ENCODE data around the gene TNFSF13.

TNFSF13 gene

GRCh38 chr17:7561589-7562207, 3.1 kb downstream of the TNFSF13 start, which contains the start of gene SENP3:
Gene SENP3 (plus strand): TSS chr17:7561919. CDS start chr17:7563077, 1,158 bp downstream.
- Histone ChIP-seq H3K9me3 (ENCODE audit: control insufficient read depth, insufficient read depth, low read length) (no peaks in the 10 kb centered on the region), H3K27ac (ENCODE audit: low read depth, low read length) (peak within 1 kb of the TSS; percentile 82), H3K4me3 (ENCODE audit: low read length) (peak within 1 kb of the TSS; percentile 79), H3K79me2 (ENCODE audit: control insufficient read depth, low read length) (peaks cover 48% of the 10 kb centered on the region), H3K36me3 (ENCODE audit: control insufficient read depth, low read length) (peaks cover 42% of the 10 kb centered on the region), H3K4me2 (ENCODE audit: low read length) (peak within 1 kb of the TSS; percentile 92), H3K4me1 (ENCODE audit: control insufficient read depth, low read length) (peaks cover 49% of the 10 kb centered on the region), H4K20me1 (ENCODE audit: control insufficient read depth, insufficient read depth, low read depth, low read length) (no peaks in the 10 kb centered on the region), H3K27me3 (ENCODE audit: control insufficient read depth, low read length) (peaks cover 7% of the 10 kb centered on the region), H3K9me2 (replicated peaks; ENCODE audit: control insufficient read depth, low read length) (no peaks in the 10 kb centered on the region), H3F3A (ENCODE audit: control insufficient read depth, insufficient read depth) (0 out of 2 replicates have a peak, but pooled peaks cover 3% of the 10 kb centered on the region)
- no peak for TF ChIP-seq CTCF (IDR thresholded peaks at IDR 0.05; ENCODE audit: low read depth, low read length, poor library complexity, severe bottlenecking)
- no peak for TF ChIP-seq EZH2phosphoT487 (IDR thresholded peaks at IDR 0.05; ENCODE audit: borderline replicate concordance, low read length)

- H3K9me2 ChIP-seq (replicated peaks; ENCODE audit: control insufficient read depth, low read length), result no peaks in the 10 kb centered on the region
- H3K27me3 ChIP-seq (ENCODE audit: control insufficient read depth, low read length), result peaks cover 7% of the 10 kb centered on the region
- peaks cover 47% of the 10 kb centered on the region for H3K36me3 ChIP-seq (ENCODE audit: control insufficient read depth, low read length)
- peak overlapping the region; percentile 79 for H3K4me3 ChIP-seq (ENCODE audit: low read length)
- H3K79me2 ChIP-seq (ENCODE audit: control insufficient read depth, low read length), result peaks cover 52% of the 10 kb centered on the region
- H3K9me3 ChIP-seq (ENCODE audit: control insufficient read depth, insufficient read depth, low read length), result no peaks in the 10 kb centered on the region
- no peaks in the 10 kb centered on the region for H4K20me1 ChIP-seq (ENCODE audit: control insufficient read depth, insufficient read depth, low read depth, low read length)
- H3K4me2 ChIP-seq (ENCODE audit: low read length), result peak overlapping the region; percentile 92
- H3F3A ChIP-seq (ENCODE audit: control insufficient read depth, insufficient read depth), result peaks cover 5% of the 10 kb centered on the region; the same call in 1 of the 2 replicates
- peak overlapping the region; percentile 82 for H3K27ac ChIP-seq (ENCODE audit: low read depth, low read length)
- TF ChIP-seq CTCF (IDR thresholded peaks at IDR 0.05; ENCODE audit: low read depth, low read length, poor library complexity, severe bottlenecking) (no peak), EZH2phosphoT487 (IDR thresholded peaks at IDR 0.05; ENCODE audit: borderline replicate concordance, low read length) (no peak)
- peaks cover 49% of the 10 kb centered on the region for H3K4me1 ChIP-seq (ENCODE audit: control insufficient read depth, low read length)
Observed at GRCh38 chr17:7562208-7562605, 3.7 kb downstream of the TNFSF13 start.

- H3K4me1 ChIP-seq (ENCODE audit: control insufficient read depth, low read length), result peaks cover 43% of the 10 kb centered on the region
- peak overlapping the region; percentile 79 for H3K4me3 ChIP-seq (ENCODE audit: low read length)
- no peak for TF ChIP-seq CTCF (IDR thresholded peaks at IDR 0.05; ENCODE audit: low read depth, low read length, poor library complexity, severe bottlenecking)
- no peak for TF ChIP-seq EZH2phosphoT487 (IDR thresholded peaks at IDR 0.05; ENCODE audit: borderline replicate concordance, low read length)
- H3K79me2 ChIP-seq (ENCODE audit: control insufficient read depth, low read length), result peaks cover 55% of the 10 kb centered on the region
- H3K36me3 ChIP-seq (ENCODE audit: control insufficient read depth, low read length), result peaks cover 53% of the 10 kb centered on the region
- H3K9me2 ChIP-seq (replicated peaks; ENCODE audit: control insufficient read depth, low read length), result no peaks in the 10 kb centered on the region
- no peaks in the 10 kb centered on the region for H4K20me1 ChIP-seq (ENCODE audit: control insufficient read depth, insufficient read depth, low read depth, low read length)
- peaks cover 6% of the 10 kb centered on the region; the same call in 1 of the 2 replicates for H3F3A ChIP-seq (ENCODE audit: control insufficient read depth, insufficient read depth)
- no peak overlapping the region for H3K27ac ChIP-seq (ENCODE audit: low read depth, low read length)
- H3K27me3 ChIP-seq (ENCODE audit: control insufficient read depth, low read length), result peaks cover 7% of the 10 kb centered on the region
- H3K4me2 ChIP-seq (ENCODE audit: low read length), result peak overlapping the region; percentile 92
- no peaks in the 10 kb centered on the region for H3K9me3 ChIP-seq (ENCODE audit: control insufficient read depth, insufficient read depth, low read length)
Observed at GRCh38 chr17:7563115-7563869, 4.7 kb downstream of the TNFSF13 start.
